ENCODE results near the gene OST4.
"Not testable (repeated sequence)": the region's sequence is repeated elsewhere in the genome, so short reads cannot be mapped to it uniquely, and the experiment has no call there.

The OST4 gene

GRCh38 chr2:27071277-27071989, at the start of gene OST4:
OST4 (minus strand) TSS chr2:27071654.
- ATAC-seq (ENCODE audit: low read depth) (peak; percentile 96), DNase-seq (ENCODE audit: low spot score) (peak; percentile 89)
- H3K36me3 ChIP-seq (ENCODE audit: low read depth) = peaks cover 34% of the 10 kb centered on the region
- H3K4me1 ChIP-seq (ENCODE audit: insufficient read depth, poor library complexity, severe bottlenecking) = peaks cover 3% of the 10 kb centered on the region
- peak within 1 kb of the TSS; percentile 49 for H3K27ac ChIP-seq (ENCODE audit: poor library complexity, severe bottlenecking)
- no peaks in the 10 kb centered on the region for H3K27me3 ChIP-seq (ENCODE audit: insufficient read depth, poor library complexity, severe bottlenecking)
- no peak for TF ChIP-seq CTCF (IDR thresholded peaks at IDR 0.05; ENCODE audit: poor library complexity, severe bottlenecking)
- H3K9me3 ChIP-seq (ENCODE audit: severe bottlenecking) = no peaks in the 10 kb centered on the region
- H3K4me3 ChIP-seq (ENCODE audit: severe bottlenecking) = peak within 1 kb of the TSS; percentile 77

GRCh38 chr2:27119330-27119670, 47.8 kb upstream of the OST4 start:
- not testable (repeated sequence) for H3K4me1 ChIP-seq (ENCODE audit: insufficient read depth, poor library complexity, severe bottlenecking); H3K9me3 ChIP-seq (ENCODE audit: severe bottlenecking); H3K27me3 ChIP-seq (ENCODE audit: insufficient read depth, poor library complexity, severe bottlenecking); DNase-seq (ENCODE audit: low spot score); H3K27ac ChIP-seq (ENCODE audit: poor library complexity, severe bottlenecking); H3K36me3 ChIP-seq (ENCODE audit: low read depth); ATAC-seq (ENCODE audit: low read depth)
- H3K4me3 ChIP-seq (ENCODE audit: severe bottlenecking) = peak overlapping the region; percentile 45

DNA sequence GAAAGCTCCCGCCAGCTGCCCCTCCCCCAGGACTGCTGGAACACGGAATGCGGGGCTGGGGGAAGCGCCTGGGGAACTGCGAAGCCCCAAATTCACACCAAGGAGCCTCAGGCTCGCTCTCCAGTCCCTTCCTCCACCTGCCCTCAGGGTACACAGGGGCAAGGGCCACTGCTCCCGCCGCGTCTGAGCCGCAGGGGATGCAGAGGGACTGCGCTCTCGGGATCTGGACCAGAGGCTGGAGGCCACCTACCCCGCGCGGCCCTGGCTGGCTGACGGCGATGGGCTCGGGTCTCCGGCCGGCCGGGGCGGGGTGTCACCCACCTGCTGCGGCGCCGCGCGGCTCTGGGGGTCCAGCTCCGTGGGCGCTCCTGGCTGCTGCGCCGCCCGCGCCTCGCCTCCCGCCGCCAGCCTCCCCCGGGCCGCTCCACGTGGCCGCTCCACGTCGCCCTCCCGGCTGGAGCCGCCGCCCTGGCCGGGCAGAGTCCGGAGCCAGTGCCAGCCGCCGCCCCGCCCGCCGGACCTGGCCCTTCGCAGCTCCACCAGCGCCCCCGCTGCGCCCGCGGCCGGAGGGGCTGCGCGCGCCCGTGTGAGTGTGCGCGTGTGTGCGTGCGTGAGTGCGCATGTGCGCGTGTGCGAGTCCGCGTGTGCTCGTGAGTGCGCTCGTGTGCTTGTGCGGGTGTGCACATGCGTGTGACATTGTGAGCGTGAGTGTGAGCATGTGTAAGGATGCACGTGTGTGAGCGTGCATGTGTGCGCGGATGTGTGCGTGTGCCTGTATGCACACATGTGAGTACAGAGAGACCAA, 47.3 kb upstream of the OST4 start, which contains the start of gene CGREF1:
CGREF1 (minus strand) TSS at position 604 of the 805 bp plus-strand sequence. CDS start 14,762 bp downstream, outside the sequence.
- no peak within 1 kb of the TSS for H3K27ac ChIP-seq (ENCODE audit: poor library complexity, severe bottlenecking)
- TF ChIP-seq CTCF (IDR thresholded peaks at IDR 0.05; ENCODE audit: poor library complexity, severe bottlenecking) = no peak
- H3K36me3 ChIP-seq (ENCODE audit: low read depth) = no peaks in the 10 kb centered on the region
- ATAC-seq (ENCODE audit: low read depth) (peak; percentile 18; the same call in 2 of the 3 replicates), DNase-seq (ENCODE audit: low spot score) (no peak)
- no peaks in the 10 kb centered on the region for H3K4me1 ChIP-seq (ENCODE audit: insufficient read depth, poor library complexity, severe bottlenecking)
- H3K4me3 ChIP-seq (ENCODE audit: severe bottlenecking) = peak within 1 kb of the TSS; percentile 45
- H3K9me3 ChIP-seq (ENCODE audit: severe bottlenecking) = no peaks in the 10 kb centered on the region
- no peaks in the 10 kb centered on the region for H3K27me3 ChIP-seq (ENCODE audit: insufficient read depth, poor library complexity, severe bottlenecking)

DNA sequence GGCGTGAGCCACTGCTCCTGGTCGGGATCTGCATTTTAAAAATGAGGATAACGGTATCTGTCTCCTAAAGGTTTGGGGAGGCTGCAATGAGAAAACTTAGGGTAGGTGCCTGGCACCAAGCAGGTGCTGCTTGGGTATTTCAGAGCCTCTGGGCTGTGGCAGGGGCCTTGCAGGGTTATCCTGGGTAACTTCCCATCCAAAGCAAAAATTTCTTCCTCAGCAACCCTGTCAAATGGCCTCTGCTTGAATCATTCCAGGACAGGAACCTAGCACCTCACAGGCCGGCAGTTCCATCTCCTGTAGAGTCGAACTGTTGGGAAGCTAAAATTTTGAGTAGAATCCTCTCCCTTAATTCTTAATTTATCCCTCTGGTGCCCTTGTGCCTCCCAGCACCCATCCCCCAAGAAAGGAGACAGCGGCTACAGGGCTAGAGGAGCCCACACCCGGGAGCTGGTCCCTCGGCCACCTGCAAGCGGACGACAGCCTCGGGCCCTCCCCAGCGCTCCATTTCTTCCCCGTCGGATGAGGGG, 46.6 kb upstream of the OST4 start:
- DNase-seq (ENCODE audit: low spot score) (no peak), ATAC-seq (ENCODE audit: low read depth) (no peak; the same call in 2 of the 3 replicates)
- H3K27ac ChIP-seq (ENCODE audit: poor library complexity, severe bottlenecking) = no peak overlapping the region
- TF ChIP-seq CTCF (IDR thresholded peaks at IDR 0.05; ENCODE audit: poor library complexity, severe bottlenecking) = no peak
- no peaks in the 10 kb centered on the region for H3K27me3 ChIP-seq (ENCODE audit: insufficient read depth, poor library complexity, severe bottlenecking)
- peak overlapping the region; percentile 45 for H3K4me3 ChIP-seq (ENCODE audit: severe bottlenecking)
- H3K4me1 ChIP-seq (ENCODE audit: insufficient read depth, poor library complexity, severe bottlenecking) = no peaks in the 10 kb centered on the region
- no peaks in the 10 kb centered on the region for H3K9me3 ChIP-seq (ENCODE audit: severe bottlenecking)
- H3K36me3 ChIP-seq (ENCODE audit: low read depth) = no peaks in the 10 kb centered on the region

- Histone ChIP-seq H3K9me3 (ENCODE audit: severe bottlenecking) (no peaks in the 10 kb centered on the region), H3K4me3 (ENCODE audit: severe bottlenecking) (no peak overlapping the region), H3K36me3 (ENCODE audit: low read depth) (no peaks in the 10 kb centered on the region), H3K27me3 (ENCODE audit: insufficient read depth, poor library complexity, severe bottlenecking) (no peaks in the 10 kb centered on the region), H3K4me1 (ENCODE audit: insufficient read depth, poor library complexity, severe bottlenecking) (no peaks in the 10 kb centered on the region), H3K27ac (ENCODE audit: poor library complexity, severe bottlenecking) (no peak overlapping the region)
- 0 out of 3 replicates have a peak, but pooled peaks have one; percentile 43 for ATAC-seq (ENCODE audit: low read depth)
- no peak for DNase-seq (ENCODE audit: low spot score)
- no peak for TF ChIP-seq CTCF (IDR thresholded peaks at IDR 0.05; ENCODE audit: poor library complexity, severe bottlenecking)
These were observed 44.1 kb upstream of the OST4 start for GRCh38 chr2:27115519-27115918.

DNA sequence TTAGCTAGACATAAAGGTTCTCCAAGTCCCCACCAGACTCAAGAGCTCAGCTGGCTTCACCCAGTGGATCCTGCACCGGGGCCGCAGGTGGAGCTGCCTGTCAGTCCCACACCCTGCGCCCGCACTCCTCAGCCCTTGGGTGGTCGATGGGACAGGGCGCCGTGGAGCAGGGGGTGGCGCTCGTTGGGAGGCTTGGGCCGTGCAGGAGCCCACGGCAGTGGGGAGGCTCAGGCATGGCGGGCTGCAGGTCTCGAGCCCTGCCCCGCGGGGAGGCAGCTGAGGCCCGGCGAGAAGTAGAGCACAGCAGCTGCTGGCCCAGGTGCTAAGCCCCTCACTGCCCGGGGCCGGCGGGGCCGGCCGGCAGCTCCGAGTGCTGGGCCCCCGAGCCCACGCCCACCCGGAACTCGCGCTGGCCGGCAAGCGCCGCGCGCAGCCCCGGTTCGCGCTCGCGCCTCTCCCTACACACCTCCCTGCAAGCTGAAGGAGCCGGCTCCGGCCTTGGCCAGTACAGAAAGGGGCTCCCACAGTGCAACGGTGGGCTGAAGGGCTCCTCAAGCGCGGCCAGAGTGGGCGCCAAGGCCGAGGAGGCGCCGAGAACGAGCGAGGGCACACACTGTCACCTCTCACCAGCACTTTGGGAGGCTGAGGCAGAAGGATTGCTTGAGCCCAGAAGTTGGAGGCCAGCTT, 40.1 kb upstream of the OST4 start:
- not testable (repeated sequence) for DNase-seq (ENCODE audit: low spot score); H3K9me3 ChIP-seq (ENCODE audit: severe bottlenecking); H3K27ac ChIP-seq (ENCODE audit: poor library complexity, severe bottlenecking); H3K36me3 ChIP-seq (ENCODE audit: low read depth); H3K27me3 ChIP-seq (ENCODE audit: insufficient read depth, poor library complexity, severe bottlenecking); ATAC-seq (ENCODE audit: low read depth); H3K4me3 ChIP-seq (ENCODE audit: severe bottlenecking); H3K4me1 ChIP-seq (ENCODE audit: insufficient read depth, poor library complexity, severe bottlenecking)

GRCh38 chr2:27110603-27111352, 39.3 kb upstream of the OST4 start:
- H3K27ac ChIP-seq (ENCODE audit: poor library complexity, severe bottlenecking); ATAC-seq (ENCODE audit: low read depth): not testable (repeated sequence)

More at GRCh38 chr2:27110603-27111352, 39.3 kb upstream of the OST4 start:
- not testable (repeated sequence) for H3K4me1 ChIP-seq (ENCODE audit: insufficient read depth, poor library complexity, severe bottlenecking); H3K36me3 ChIP-seq (ENCODE audit: low read depth); H3K9me3 ChIP-seq (ENCODE audit: severe bottlenecking); H3K27me3 ChIP-seq (ENCODE audit: insufficient read depth, poor library complexity, severe bottlenecking); H3K4me3 ChIP-seq (ENCODE audit: severe bottlenecking); DNase-seq (ENCODE audit: low spot score)
